GM20431 (cell line): ENCODE results near the gene ARHGAP42.

Experiments used
- in situ Hi-C: fragments of 300-500 bp; cut with MseI, MboI; formaldehyde crosslinking; loops from one replicate; pipeline ENCODE4 v1.15.0; 2020; ENCODE audit warnings: low sequenced_read_pairs; ENCODE audit not compliant: unreplicated experiment

The ARHGAP42 gene

GRCh38 chr11:100929377-100929776 is 242.3 kb downstream of the ARHGAP42 start:
- in situ Hi-C loops: loop anchor here (25.0 kb wide), 1 partner anchor 342 kb away; no protein-coding TSS in a partner anchor

DNA sequence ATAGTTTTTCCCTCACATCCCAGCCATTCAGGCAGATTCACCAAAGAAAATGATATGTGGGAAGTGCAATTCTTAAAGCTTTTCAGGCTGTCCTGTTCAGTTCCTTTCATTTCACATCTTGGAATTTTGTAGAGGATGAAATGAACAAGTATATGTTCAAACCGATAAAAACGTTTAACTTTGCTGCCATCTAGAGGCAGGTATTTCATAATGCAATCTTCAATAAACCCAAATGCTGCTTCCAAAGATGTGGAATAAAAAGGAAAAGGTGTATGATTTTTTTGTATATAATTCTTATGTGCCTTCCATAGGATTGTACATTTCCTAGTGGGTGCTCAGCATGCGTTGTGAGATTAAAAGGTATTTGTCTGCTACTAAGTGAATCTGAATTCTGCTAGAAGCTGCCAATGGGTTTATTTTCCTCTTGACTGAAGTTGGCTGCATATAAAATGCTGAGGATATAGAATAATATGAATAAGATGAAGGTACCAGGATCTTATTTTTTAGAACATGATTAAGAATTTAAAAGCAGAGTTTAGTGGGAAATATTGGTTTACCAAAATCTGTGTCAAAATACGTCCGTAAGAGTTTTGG is 243.2 kb downstream of the ARHGAP42 start:
- in situ Hi-C loops: loop anchor here (25.0 kb wide), 1 partner anchor 343 kb away; no protein-coding TSS in a partner anchor

GRCh38 chr11:100932474-100933100 is 245.5 kb downstream of the ARHGAP42 start:
- in situ Hi-C loops: loop anchor here (25.0 kb wide), 1 partner anchor 345 kb away; no protein-coding TSS in a partner anchor

- in situ Hi-C loops: loop anchor here (25.0 kb wide), 1 partner anchor 349 kb away; no protein-coding TSS in a partner anchor
Observed at GRCh38 chr11:100936781-100937180, 249.7 kb downstream of the ARHGAP42 start.

GRCh38 chr11:100939571-100939970 is 252.5 kb downstream of the ARHGAP42 start:
- in situ Hi-C loops: loop anchor here (25.0 kb wide), 1 partner anchor 352 kb away; no protein-coding TSS in a partner anchor

DNA sequence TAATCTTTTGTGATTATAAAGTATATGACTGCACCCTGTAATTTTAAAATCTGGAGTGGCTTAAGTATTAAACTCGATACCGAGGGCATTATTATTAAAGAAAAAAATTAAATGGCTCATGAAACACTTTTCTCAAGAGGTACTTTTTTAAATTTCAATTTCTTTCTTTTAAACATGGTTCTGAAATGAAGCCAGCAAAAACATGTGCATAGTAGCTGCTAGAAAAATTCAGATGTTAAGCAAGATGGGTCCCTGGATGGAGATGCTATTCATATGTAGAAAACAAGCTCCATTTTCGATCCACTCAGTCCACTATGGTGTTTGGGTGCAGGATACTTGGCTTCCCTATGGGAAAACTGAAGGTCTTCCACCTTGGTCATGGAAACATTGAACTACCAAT is 253.0 kb downstream of the ARHGAP42 start:
- in situ Hi-C loops: loop anchor here (25.0 kb wide), 1 partner anchor 353 kb away; no protein-coding TSS in a partner anchor

DNA sequence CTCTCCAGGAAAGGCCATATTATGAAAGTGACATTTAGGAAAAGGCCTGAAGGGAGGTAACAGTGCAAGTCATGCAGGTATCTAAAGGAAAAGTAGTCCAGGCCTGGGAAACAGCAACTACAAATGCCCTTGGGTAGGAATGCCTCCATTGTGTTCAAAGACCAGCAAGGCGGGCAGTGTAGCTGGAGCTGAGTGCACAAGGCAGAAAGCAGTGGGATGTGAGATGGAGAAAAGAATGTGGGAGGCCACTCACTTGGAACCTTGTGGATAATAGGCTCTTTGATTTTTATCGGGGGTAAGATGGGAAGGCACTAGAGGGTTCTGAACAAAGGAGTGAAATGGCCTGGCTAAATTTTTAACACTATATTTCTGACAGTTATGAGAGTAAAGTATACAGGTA is 253.9 kb downstream of the ARHGAP42 start:
- in situ Hi-C loops: loop anchor here (25.0 kb wide), 1 partner anchor 354 kb away; no protein-coding TSS in a partner anchor

- in situ Hi-C loops: loop anchor here (25.0 kb wide), 1 partner anchor 355 kb away; no protein-coding TSS in a partner anchor
Observed at GRCh38 chr11:100942016-100942415, 254.9 kb downstream of the ARHGAP42 start.

DNA sequence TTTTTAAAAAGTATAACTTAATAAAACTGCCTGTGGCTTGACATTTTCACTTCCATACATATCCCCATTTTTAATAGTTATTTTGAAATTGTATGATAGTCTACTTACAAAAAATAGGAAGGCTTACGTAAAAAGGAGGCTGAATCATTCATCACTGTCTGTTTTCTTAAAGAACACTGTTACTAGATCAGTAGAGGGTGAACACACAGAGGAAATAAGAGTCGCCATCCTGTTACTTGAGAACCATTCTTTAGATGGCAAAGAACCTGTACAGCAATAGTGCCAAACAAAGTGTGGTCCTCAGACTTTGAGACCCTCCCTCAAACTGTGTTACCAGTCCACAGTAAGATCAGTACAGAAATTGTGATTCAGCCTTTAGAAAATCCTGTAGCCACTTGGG is 261.8 kb downstream of the ARHGAP42 start:
- in situ Hi-C loops: loop anchor here (25.0 kb wide), 1 partner anchor 362 kb away; no protein-coding TSS in a partner anchor

- in situ Hi-C loops: loop anchor here (25.0 kb wide), 1 partner anchor 362 kb away; no protein-coding TSS in a partner anchor
Observed at GRCh38 chr11:100949443-100949842, 262.4 kb downstream of the ARHGAP42 start.

DNA sequence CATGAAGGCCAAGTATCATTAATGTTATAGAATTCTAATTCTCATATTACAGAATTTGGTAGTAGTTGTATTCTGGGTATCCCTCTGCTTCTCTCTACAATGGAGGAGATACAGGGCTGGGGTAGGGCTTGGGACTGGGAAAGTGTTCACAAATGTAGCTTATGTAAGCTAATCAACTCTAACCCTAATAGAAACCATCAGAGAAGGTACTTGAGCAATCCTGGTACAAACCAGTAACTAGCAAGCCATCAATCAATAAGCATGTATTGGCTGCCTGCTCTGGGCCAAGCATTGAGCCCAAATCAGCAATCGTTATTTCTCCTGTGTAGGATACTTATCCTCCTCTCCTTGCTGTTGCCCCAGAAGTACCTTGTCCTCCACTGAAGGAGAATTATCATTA is 268.2 kb downstream of the ARHGAP42 start:
- in situ Hi-C loops: no loop called here

GRCh38 chr11:100956351-100956750 is 269.3 kb downstream of the ARHGAP42 start:
- in situ Hi-C loops: no loop called here

- in situ Hi-C loops: no loop called here
Observed at GRCh38 chr11:100957499-100957898, 270.4 kb downstream of the ARHGAP42 start.

- in situ Hi-C loops: no loop called here
Observed at GRCh38 chr11:100961633-100962032, 274.5 kb downstream of the ARHGAP42 start.

DNA sequence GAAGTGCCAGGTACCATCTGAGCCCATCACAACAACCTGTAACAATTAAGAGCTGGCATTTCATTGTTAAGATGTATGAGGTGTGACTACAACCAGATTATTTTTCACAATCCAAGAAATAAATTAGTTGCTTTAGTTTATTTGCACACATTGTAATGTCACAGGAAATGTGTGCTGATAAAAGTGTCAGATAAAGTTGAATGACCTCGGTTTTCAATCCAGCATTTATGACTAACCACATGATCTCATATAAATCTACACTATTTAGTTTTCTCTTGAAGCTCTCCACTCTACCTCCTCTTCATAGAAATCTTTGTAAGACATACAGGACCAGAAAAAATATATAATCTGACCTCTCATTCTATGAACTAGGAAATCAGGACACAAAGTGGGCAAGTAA is 276.3 kb downstream of the ARHGAP42 start:
- in situ Hi-C loops: no loop called here

DNA sequence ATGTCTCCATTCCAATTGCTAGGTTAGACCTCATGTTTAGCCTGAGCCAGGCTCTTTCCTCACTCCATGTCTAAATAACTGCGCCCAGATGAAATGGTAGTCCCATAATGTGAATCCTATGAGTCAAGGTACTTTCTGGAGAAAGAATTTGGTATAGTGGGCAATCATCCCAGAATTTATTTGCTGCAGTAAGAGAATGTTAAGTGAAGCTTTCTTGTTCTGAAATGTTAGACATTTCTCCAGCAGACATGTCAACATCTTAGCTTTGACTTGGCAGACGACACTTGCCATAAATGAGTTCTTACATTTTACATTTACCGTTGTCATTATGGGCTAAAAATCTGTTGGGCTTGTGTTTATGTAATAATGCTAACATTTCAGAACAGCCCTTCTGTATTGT is 277.3 kb downstream of the ARHGAP42 start:
- in situ Hi-C loops: no loop called here

DNA sequence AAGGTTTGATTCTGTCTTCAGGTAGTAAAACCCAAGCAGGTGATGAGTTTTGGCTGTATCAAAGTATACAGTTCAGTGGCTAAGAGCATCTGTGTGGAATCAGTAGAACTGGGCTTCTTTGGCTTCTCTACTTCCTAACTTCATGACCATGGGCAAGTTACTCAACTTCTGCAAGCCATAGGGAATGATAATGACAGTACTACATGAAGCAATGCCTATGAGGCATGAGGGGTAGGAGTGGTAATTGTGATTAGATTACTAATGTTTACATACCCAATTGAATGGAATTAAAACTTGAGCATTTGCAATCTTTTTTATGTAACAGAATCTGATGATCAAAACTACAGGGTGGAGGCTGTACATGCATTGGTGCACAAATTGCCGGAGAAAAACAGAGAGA is 278.3 kb downstream of the ARHGAP42 start:
- in situ Hi-C loops: no loop called here

- in situ Hi-C loops: no loop called here
Observed at GRCh38 chr11:100966366-100966765, 279.3 kb downstream of the ARHGAP42 start.

GRCh38 chr11:100969008-100969407 is 281.9 kb downstream of the ARHGAP42 start:
- in situ Hi-C loops: no loop called here

GRCh38 chr11:100970283-100971164 is 283.4 kb downstream of the ARHGAP42 start:
- in situ Hi-C loops: no loop called here
